MM.1S (cell line): ENCODE results near the gene MED14.

Experiments
- CTCF ChIP-seq: fragments of 300-600 bp; sonication (generic); IDR thresholded peaks from 2 replicates; pipeline ENCODE4 v1.5.1; 2016; ENCODE audit warnings: antibody characterized with exemption, low read length, mixed read lengths
- EZH2 ChIP-seq: fragments of 300-600 bp; sonication (generic); optimal IDR thresholded peaks from 2 replicates; pipeline ENCODE3; 2017; ENCODE audit warnings: low read depth, mild to moderate bottlenecking, antibody characterized with exemption, low read length, mixed read lengths

DNA sequence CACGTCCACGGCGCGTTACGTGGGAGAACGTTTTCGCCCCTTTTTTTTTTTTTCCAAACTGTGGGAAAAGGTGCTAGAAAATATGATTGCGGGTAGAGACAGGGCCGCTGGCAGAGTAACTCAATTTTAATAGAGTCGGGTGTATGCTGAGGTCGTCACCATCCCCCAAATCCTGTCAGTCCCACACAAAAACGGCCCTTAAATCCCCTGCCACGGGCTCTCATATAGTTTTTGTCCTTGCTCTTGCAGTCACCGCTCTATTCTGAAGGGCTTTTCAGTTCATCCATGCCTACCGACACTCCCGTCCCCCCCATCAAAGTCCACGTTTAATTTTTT, 796 bp upstream of the MED14 start:
- TF ChIP-seq CTCF (no peak), EZH2 (no peak)
